ENCODE data around the gene CIITA. TPM values are rescaled to one million over a fixed set of nuclear protein-coding genes. Genes with fewer than 3 reads are reported as not detected.

CIITA gene
- total and polyA plus RNA-seq, 8 donors, result under 0.01 to 67.1 (median 12.8) TPM

- no peaks in the 10 kb centered on the region for H3K27me3 ChIP-seq
- no peak overlapping the region for H3K4me3 ChIP-seq
- no peak overlapping the region for H3K27ac ChIP-seq
- peaks cover 17 to 53% (median 29%) of the 10 kb centered on the region in 4 donors for H3K4me1 ChIP-seq
- no peak for TF ChIP-seq CTCF (IDR thresholded peaks at IDR 0.05)
- TF ChIP-seq POLR2A (IDR thresholded peaks at IDR 0.05), result no peak
- TF ChIP-seq POLR2AphosphoS5 (IDR thresholded peaks at IDR 0.05), result no peak
- TF ChIP-seq EP300 (IDR thresholded peaks at IDR 0.05), result no peak
- DNase-seq, result no peak
- WGBS, 5 donors, result 67 to 74% (median 72%) methylated on average over 14 to 15 of the region's 15 CpGs
- intact Hi-C loops (cut with DNase I; ENCODE audit: low total_unique reads), result no loop called here
- H3K9me3 ChIP-seq, result no peaks in the 10 kb centered on the region
- H3K36me3 ChIP-seq, result peaks cover 35 to 82% (median 71%) of the 10 kb centered on the region in 4 donors
Observed at GRCh38 chr16:10929853-10930754, 53.1 kb downstream of the CIITA start.

GRCh38 chr16:10930755-10931093 lies 53.7 kb downstream of the CIITA start:
- DNase-seq, result no peak
- Histone ChIP-seq H3K27ac (no peak overlapping the region), H3K27me3 (no peaks in the 10 kb centered on the region), H3K4me1 (peaks cover 24 to 59% (median 32%) of the 10 kb centered on the region in 4 donors), H3K9me3 (no peaks in the 10 kb centered on the region), H3K4me3 (no peak overlapping the region), H3K36me3 (peaks cover 28 to 76% (median 65%) of the 10 kb centered on the region in 4 donors)
- TF ChIP-seq EP300 (IDR thresholded peaks at IDR 0.05), result no peak
- no peak for TF ChIP-seq POLR2A (IDR thresholded peaks at IDR 0.05)
- TF ChIP-seq CTCF (IDR thresholded peaks at IDR 0.05), result no peak
- TF ChIP-seq POLR2AphosphoS5 (IDR thresholded peaks at IDR 0.05), result no peak
- intact Hi-C loops (cut with DNase I; ENCODE audit: low total_unique reads), result no loop called here
- 60 to 83% (median 67%) methylated on average over 2 of the region's 2 CpGs for WGBS, 5 donors

- no peak for TF ChIP-seq CTCF (IDR thresholded peaks at IDR 0.05)
- no peak for TF ChIP-seq POLR2A (IDR thresholded peaks at IDR 0.05)
- TF ChIP-seq EP300 (IDR thresholded peaks at IDR 0.05), result no peak
- TF ChIP-seq POLR2AphosphoS5 (IDR thresholded peaks at IDR 0.05), result no peak
- Histone ChIP-seq H3K4me3 (no peak overlapping the region), H3K9me3 (no peaks in the 10 kb centered on the region), H3K36me3 (peaks cover 25 to 72% (median 61%) of the 10 kb centered on the region in 4 donors), H3K4me1 (peaks cover 27 to 63% (median 35%) of the 10 kb centered on the region in 4 donors), H3K27me3 (no peaks in the 10 kb centered on the region), H3K27ac (no peak overlapping the region)
- no peak for DNase-seq
- intact Hi-C loops (cut with DNase I; ENCODE audit: low total_unique reads), result no loop called here
- WGBS, 5 donors, result 59 to 73% (median 66%) methylated on average over 5 to 7 of the region's 7 CpGs
Observed at GRCh38 chr16:10931134-10931533, 54.1 kb downstream of the CIITA start.

GRCh38 chr16:10931977-10932632 lies 55.1 kb downstream of the CIITA start:
- no peaks in the 10 kb centered on the region for H3K27me3 ChIP-seq
- 92 to 97% (median 95%) methylated on average over 11 of the region's 11 CpGs for WGBS, 5 donors
- DNase-seq, result no peak
- TF ChIP-seq POLR2AphosphoS5 (IDR thresholded peaks at IDR 0.05) (no peak), CTCF (IDR thresholded peaks at IDR 0.05) (no peak), EP300 (IDR thresholded peaks at IDR 0.05) (no peak), POLR2A (IDR thresholded peaks at IDR 0.05) (no peak)
- H3K4me1 ChIP-seq, result peaks cover 34 to 73% (median 44%) of the 10 kb centered on the region in 4 donors
- no peak overlapping the region for H3K4me3 ChIP-seq
- no peaks in the 10 kb centered on the region for H3K9me3 ChIP-seq
- H3K36me3 ChIP-seq, result peaks cover 17 to 63% (median 51%) of the 10 kb centered on the region in 4 donors
- H3K27ac ChIP-seq, result no peak overlapping the region
- intact Hi-C loops (cut with DNase I; ENCODE audit: low total_unique reads), result no loop called here

All from stomach (tissue), 9 donors.